HepG2 (cell line): ENCODE results near the gene TRAIP. TPM values are rescaled to one million over a fixed set of nuclear protein-coding genes. Genes with fewer than 3 reads are reported as not detected.

Source experiments
- AHDC1 ChIP-seq: sonication (generic); formaldehyde crosslinking; IDR thresholded peaks from 2 replicates; pipeline ENCODE4 v1.5.1; 2020; ENCODE audit warnings: mild to moderate bottlenecking, missing genetic modification reagents, borderline replicate concordance
- DRAP1 ChIP-seq: IDR thresholded peaks from 2 replicates; pipeline ENCODE4 v1.6.1; 2016; ENCODE audit warnings: missing genetic modification reagents, missing compliant biosample characterization
- ELF1 ChIP-seq: sonication (generic); formaldehyde crosslinking; IDR thresholded peaks from 2 replicates; pipeline ENCODE4 v1.4.0; 2020; ENCODE audit warnings: missing genetic modification reagents
- FOXA3 ChIP-seq: IDR thresholded peaks from 2 replicates; pipeline ENCODE4 v1.6.1; 2016; ENCODE audit warnings: missing genetic modification reagents, missing compliant biosample characterization
- HDAC6 ChIP-seq: fragments of 200-600 bp; sonication (generic); IDR thresholded peaks from 2 replicates; pipeline ENCODE4 v1.7.0; 2017; ENCODE audit warnings: mild to moderate bottlenecking, antibody characterized with exemption, low read length, low read depth
- KDM2A ChIP-seq: sonication (generic); formaldehyde crosslinking; IDR thresholded peaks from 2 replicates; pipeline ENCODE4 v1.4.0; 2020; ENCODE audit warnings: low read depth, missing genetic modification reagents, borderline replicate concordance
- KMT2A ChIP-seq: sonication (generic); formaldehyde crosslinking; IDR thresholded peaks from 2 replicates; pipeline ENCODE4 v1.4.0; 2020; ENCODE audit warnings: missing genetic modification reagents
- KMT2B ChIP-seq: IDR thresholded peaks from 2 replicates; pipeline ENCODE4 v1.6.1; 2016; ENCODE audit warnings: missing genetic modification reagents, missing compliant biosample characterization
- LCORL ChIP-seq, 2 experiments: fragments of 450-650 bp in 1 of 2; sonication (generic) in 1 of 2; formaldehyde crosslinking in 1 of 2; IDR thresholded peaks; 2 replicates each; pipeline versions ENCODE4 v1.5.0 to v1.6.1; 2017 to 2020; ENCODE audit warnings: antibody characterized with exemption in 1 of 2, missing genetic modification reagents in 1 of 2
- MAF1 ChIP-seq: sonication (generic); formaldehyde crosslinking; IDR thresholded peaks from 2 replicates; pipeline ENCODE4 v1.5.0; 2020; ENCODE audit warnings: missing genetic modification reagents, borderline replicate concordance
- MED1 ChIP-seq: sonication (generic); formaldehyde crosslinking; IDR thresholded peaks from 2 replicates; pipeline ENCODE4 v1.4.0; 2020; ENCODE audit warnings: missing genetic modification reagents
- MIER2 ChIP-seq: IDR thresholded peaks from 2 replicates; pipeline ENCODE4 v1.6.1; 2016; ENCODE audit warnings: missing biosample characterization, missing genetic modification reagents
- NR1H2 ChIP-seq: sonication (generic); formaldehyde crosslinking; IDR thresholded peaks from 2 replicates; pipeline ENCODE4 v1.8.1; 2022; ENCODE audit warnings: low read depth, missing genetic modification reagents, borderline replicate concordance
- PHF8 ChIP-seq: sonication (generic); formaldehyde crosslinking; IDR thresholded peaks from 2 replicates; pipeline ENCODE4 v1.5.0; 2020; ENCODE audit warnings: missing genetic modification reagents
- PRPF4 ChIP-seq: fragments of 200-400 bp; formaldehyde crosslinking; IDR thresholded peaks from 2 replicates; pipeline ENCODE4 v1.6.1; 2016; ENCODE audit warnings: low read length, low read depth; ENCODE audit not compliant: poor library complexity, severe bottlenecking
- SALL1 ChIP-seq: sonication (generic); formaldehyde crosslinking; IDR thresholded peaks from 2 replicates; pipeline ENCODE4 v1.8.0; 2022; ENCODE audit warnings: mild to moderate bottlenecking, missing genetic modification reagents
- SOX6 ChIP-seq, 2 experiments: fragments of 450-650 bp in 1 of 2; sonication (generic) in 1 of 2; formaldehyde crosslinking in 1 of 2; IDR thresholded peaks; 2 replicates each; pipeline versions ENCODE4 v1.4.0 to v1.6.1; 2017 to 2020; ENCODE audit warnings: antibody characterized with exemption in 1 of 2, mild to moderate bottlenecking in 1 of 2, missing genetic modification reagents in 1 of 2
- TOE1 ChIP-seq: sonication (generic); formaldehyde crosslinking; IDR thresholded peaks from 2 replicates; pipeline ENCODE4 v1.4.0; 2020; ENCODE audit warnings: mild to moderate bottlenecking, missing genetic modification reagents
- YEATS2 ChIP-seq: sonication (generic); formaldehyde crosslinking; IDR thresholded peaks from 2 replicates; pipeline ENCODE4 v1.4.0; 2020; ENCODE audit warnings: missing genetic modification reagents, borderline replicate concordance
- ZFY ChIP-seq: sonication (generic); formaldehyde crosslinking; IDR thresholded peaks from 2 replicates; pipeline ENCODE4 v1.4.0; 2020; ENCODE audit warnings: missing genetic modification reagents
- ZKSCAN8 ChIP-seq: IDR thresholded peaks from 2 replicates; pipeline ENCODE4 v1.6.1; 2016; ENCODE audit warnings: borderline replicate concordance, missing genetic modification reagents, missing compliant biosample characterization
- ZNF205 ChIP-seq: IDR thresholded peaks from 2 replicates; pipeline ENCODE4 v1.6.1; 2018; ENCODE audit warnings: missing biosample characterization, missing genetic modification reagents
- ZNF251 ChIP-seq: sonication (generic); formaldehyde crosslinking; IDR thresholded peaks from 2 replicates; pipeline ENCODE4 v1.9.0; 2021; ENCODE audit warnings: mild to moderate bottlenecking, missing genetic modification reagents
- ZNF296 ChIP-seq: sonication (generic); formaldehyde crosslinking; conservative IDR thresholded peaks from 2 replicates; pipeline ENCODE4 v1.5.0; 2020; ENCODE audit warnings: mild to moderate bottlenecking, missing genetic modification reagents
- ZNF891 ChIP-seq: sonication (generic); formaldehyde crosslinking; IDR thresholded peaks from 2 replicates; pipeline ENCODE4 v1.5.0; 2020; ENCODE audit warnings: mild to moderate bottlenecking, missing genetic modification reagents
- polyA plus RNA-seq, 8 experiments: library from polyadenylated mRNA; depleted of rRNA in 3 of 8; stranded (reverse) in 7 of 8; unstranded in 1 of 8; fragments of >200 nt; fragmentation: Illumina TruSeq in 4 of 8; extraction: Trizol in 4 of 8; gene quantifications; 2 replicates each; pipeline versions ENCODE4 v1.2.1 to v1.2.3, GENCODE V29; 2011 to 2016; ENCODE audit warnings: low read depth in 4 of 8, missing spikeins in 1 of 8, mixed read lengths in 1 of 8; ENCODE audit not compliant: insufficient read depth in 1 of 8
- total RNA-seq, 5 experiments: library from RNA; depleted of rRNA; stranded (reverse); fragments of >200 nt; fragmentation: Illumina TruSeq; extraction: Trizol; gene quantifications; 2 replicates each; pipeline ENCODE4 v1.2.3, GENCODE V29; 2016; ENCODE audit warnings: low read depth in 1 of 5

Gene TRAIP
- total and polyA plus RNA-seq, 2 of the 13 experiments (the other 11 are each of a cell fraction or from before 2014, with no cell fraction given), result 13.9 to 23.9 TPM

GRCh38 chr3:49813497-49814174 is 42.7 kb downstream of the TRAIP start, which contains the start of gene UBA7 (continued):
- 0 out of 2 replicates have a peak, but pooled peaks have one; percentile 22 for TF ChIP-seq DRAP1
- TF ChIP-seq ZKSCAN8 (CRISPR knock-in tag), result no peak
- peak; percentile 90 for TF ChIP-seq KMT2A (CRISPR knock-in tag)
- peak; percentile 92 for TF ChIP-seq ZNF296 (CRISPR knock-in tag)
- peak; percentile 60 for TF ChIP-seq PHF8 (CRISPR knock-in tag)
- TF ChIP-seq AHDC1 (CRISPR knock-in tag), result no peak
- no peak for TF ChIP-seq LCORL (IDR thresholded peaks at IDR 0.05)
- 0 out of 2 replicates have a peak, but pooled peaks have one; percentile 51 for TF ChIP-seq LCORL (CRISPR knock-in tag; IDR thresholded peaks at IDR 0.05)
- no peak for TF ChIP-seq ZNF251 (CRISPR knock-in tag)
- TF ChIP-seq ZNF891 (CRISPR knock-in tag), result peak; percentile 32; the same call in 1 of the 2 replicates
- TF ChIP-seq NR1H2 (CRISPR knock-in tag), result no peak
- 0 out of 2 replicates have a peak, but pooled peaks have one; percentile 24 for TF ChIP-seq TOE1
- TF ChIP-seq MED1 (CRISPR knock-in tag), result peak; percentile 54
- TF ChIP-seq YEATS2, result 0 out of 2 replicates have a peak, but pooled peaks have one; percentile 15
- peak; percentile 68 for TF ChIP-seq ZFY (CRISPR knock-in tag)
- TF ChIP-seq PRPF4, result no peak
- 0 out of 2 replicates have a peak, but pooled peaks have one; percentile 23 for TF ChIP-seq ZNF205 (CRISPR knock-in tag)
- 0 out of 2 replicates have a peak, but pooled peaks have one; percentile 11 for TF ChIP-seq MIER2 (CRISPR knock-in tag)
- no peak for TF ChIP-seq SOX6 (IDR thresholded peaks at IDR 0.05)
- TF ChIP-seq SOX6 (CRISPR knock-in tag; IDR thresholded peaks at IDR 0.05), result peak; percentile 24; the same call in 1 of the 2 replicates
- 0 out of 2 replicates have a peak, but pooled peaks have one; percentile 29 for TF ChIP-seq KDM2A (CRISPR knock-in tag)
- peak; percentile 67; the same call in 1 of the 2 replicates for TF ChIP-seq KMT2B (CRISPR knock-in tag)
- no peak for TF ChIP-seq HDAC6
- TF ChIP-seq SALL1 (CRISPR knock-in tag), result peak; percentile 51
- TF ChIP-seq MAF1, result no peak
- peak; percentile 67; the same call in 1 of the 2 replicates for TF ChIP-seq ELF1 (CRISPR knock-in tag)
- TF ChIP-seq FOXA3 (CRISPR knock-in tag), result peak; percentile 37; the same call in 1 of the 2 replicates
